Peyer's patch (tissue), 4 donors: Measurements from ENCODE around the gene CLEC12A.

Experiments used
- POLR2A ChIP-seq, 2 donors: fragments of 450-650 bp; IDR thresholded peaks; one replicate each; pipeline ENCODE4 v1.5.1; 2017; ENCODE audit warnings: antibody characterized with exemption in 2 of 2, mild to moderate bottlenecking in 2 of 2, moderate library complexity in 2 of 2
- TF ChIP-seq, protein P1 (sequence below), 6 experiments: fragments of 450-650 bp in 4 of 6; fragments of 200-600 bp in 2 of 6; sonication (generic) in 1 of 6; IDR thresholded peaks; one replicate each; pipeline ENCODE4 v1.5.1; 2017 to 2019; ENCODE audit warnings: antibody characterized with exemption in 6 of 6, mild to moderate bottlenecking in 3 of 6, moderate library complexity in 1 of 6

DNA sequence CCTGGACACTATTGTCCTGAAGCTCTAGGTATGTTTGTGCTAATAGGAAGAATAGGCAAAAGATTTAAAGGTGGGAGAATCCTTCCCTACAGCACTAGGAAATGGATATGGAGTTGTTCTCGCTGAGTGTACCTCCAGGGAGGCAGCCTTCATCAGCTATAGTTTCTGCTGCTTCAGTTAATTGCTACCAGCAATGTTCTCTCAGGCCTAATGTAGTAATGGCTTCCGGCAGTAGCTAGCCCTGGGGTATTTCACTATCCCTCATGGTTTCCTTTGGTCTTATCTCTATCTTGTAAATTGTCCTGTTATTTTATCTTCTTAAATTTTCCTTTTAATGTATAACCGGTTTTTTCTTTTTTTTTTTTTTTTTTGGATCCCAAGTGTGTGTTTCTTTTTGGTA is 9.3 kb upstream of the CLEC12A start:
- TF ChIP-seq, protein P1, sequence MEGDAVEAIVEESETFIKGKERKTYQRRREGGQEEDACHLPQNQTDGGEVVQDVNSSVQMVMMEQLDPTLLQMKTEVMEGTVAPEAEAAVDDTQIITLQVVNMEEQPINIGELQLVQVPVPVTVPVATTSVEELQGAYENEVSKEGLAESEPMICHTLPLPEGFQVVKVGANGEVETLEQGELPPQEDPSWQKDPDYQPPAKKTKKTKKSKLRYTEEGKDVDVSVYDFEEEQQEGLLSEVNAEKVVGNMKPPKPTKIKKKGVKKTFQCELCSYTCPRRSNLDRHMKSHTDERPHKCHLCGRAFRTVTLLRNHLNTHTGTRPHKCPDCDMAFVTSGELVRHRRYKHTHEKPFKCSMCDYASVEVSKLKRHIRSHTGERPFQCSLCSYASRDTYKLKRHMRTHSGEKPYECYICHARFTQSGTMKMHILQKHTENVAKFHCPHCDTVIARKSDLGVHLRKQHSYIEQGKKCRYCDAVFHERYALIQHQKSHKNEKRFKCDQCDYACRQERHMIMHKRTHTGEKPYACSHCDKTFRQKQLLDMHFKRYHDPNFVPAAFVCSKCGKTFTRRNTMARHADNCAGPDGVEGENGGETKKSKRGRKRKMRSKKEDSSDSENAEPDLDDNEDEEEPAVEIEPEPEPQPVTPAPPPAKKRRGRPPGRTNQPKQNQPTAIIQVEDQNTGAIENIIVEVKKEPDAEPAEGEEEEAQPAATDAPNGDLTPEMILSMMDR (IDR thresholded peaks at IDR 0.05), result no peak
- no peak for TF ChIP-seq POLR2A (IDR thresholded peaks at IDR 0.05)
